ENCODE results near the gene DIAPH2. TPM values are rescaled to one million over a fixed set of nuclear protein-coding genes. Genes with fewer than 3 reads are reported as not detected.

DIAPH2 gene
- total RNA-seq, 8 experiments from 2014 or later = 2.6 to 12.7 (median 3.9) TPM

GRCh38 chrX:97622111-97622510 lies 937.5 kb downstream of the DIAPH2 start:
- ATAC-seq (replicated peaks in 6 of 8) = no peak
- H3K27ac ChIP-seq = no peak overlapping the region
- no peak overlapping the region for H3K4me3 ChIP-seq
- in situ Hi-C loops (cut with MboI; ENCODE audit: low pct_unique_long_range_greater_than_20kb in 2 of 9, low sequenced_read_pairs in 9 of 9, unreplicated experiment in 9 of 9) = no loop called here
- no peaks in the 10 kb centered on the region for H3K4me1 ChIP-seq (replicated peaks in 1 of 2)
- WGBS, 10 experiments = 40 to 100% (median 84%) methylated on average over 1 to 3 of the region's 3 CpGs; no CpG with 5 or more reads in 4 of the 10 experiments

GRCh38 chrX:97628326-97628725 lies 943.7 kb downstream of the DIAPH2 start:
- H3K27ac ChIP-seq = no peak overlapping the region
- ATAC-seq (replicated peaks in 6 of 8) = no peak
- H3K4me1 ChIP-seq (replicated peaks in 1 of 2) = no peaks in the 10 kb centered on the region
- in situ Hi-C loops (cut with MboI; ENCODE audit: low pct_unique_long_range_greater_than_20kb in 2 of 9, low sequenced_read_pairs in 9 of 9, unreplicated experiment in 9 of 9) = no loop called here
- no peak overlapping the region for H3K4me3 ChIP-seq
- 50% methylated on average over 2 of the region's 2 CpGs; no CpG with 5 or more reads in 9 of the 10 experiments for WGBS, 10 experiments

DNA sequence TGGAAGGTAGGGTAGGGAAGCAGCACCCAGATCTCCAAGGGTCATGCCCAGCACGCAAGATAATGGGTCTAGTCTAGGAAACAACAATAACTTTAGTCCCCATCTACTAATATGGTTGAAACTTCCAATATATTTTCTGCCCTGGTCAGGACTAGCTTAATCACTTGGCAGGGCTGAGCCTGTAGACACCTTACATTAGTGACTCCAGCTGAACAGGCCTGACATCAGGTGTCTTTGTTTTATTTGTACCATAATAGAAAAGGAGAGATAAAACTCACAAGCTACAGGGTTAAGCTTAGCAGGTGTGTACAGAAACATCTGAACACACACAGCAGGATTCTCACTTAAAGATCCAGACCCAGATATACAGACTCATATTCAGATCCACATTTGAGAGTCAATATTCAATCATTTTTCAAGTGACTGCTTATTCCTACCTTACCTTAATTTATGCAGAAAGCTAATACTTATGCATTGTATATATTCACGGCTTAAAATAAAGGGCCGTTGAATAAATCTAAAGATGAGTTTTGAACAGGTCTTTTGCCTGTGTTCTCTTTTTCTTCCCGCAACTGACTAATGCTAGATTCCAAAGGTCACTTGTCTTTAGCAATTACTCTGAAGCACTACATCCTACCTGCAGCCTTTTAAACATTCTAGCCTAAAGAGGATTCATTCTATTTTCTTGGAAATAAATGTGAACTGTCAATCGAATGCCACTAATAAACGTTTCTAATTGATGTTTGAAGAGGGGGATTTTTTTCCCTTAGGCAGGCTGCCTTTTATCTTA lies 944.4 kb downstream of the DIAPH2 start:
- Histone ChIP-seq H3K27ac (no peak overlapping the region), H3K4me1 (replicated peaks in 1 of 2) (no peaks in the 10 kb centered on the region), H3K4me3 (no peak overlapping the region)
- in situ Hi-C loops (cut with MboI; ENCODE audit: low pct_unique_long_range_greater_than_20kb in 2 of 9, low sequenced_read_pairs in 9 of 9, unreplicated experiment in 9 of 9) = no loop called here
- ATAC-seq (replicated peaks in 6 of 8) = no peak
- WGBS, 10 experiments = 59 to 100% (median 86%) methylated on average over 2 to 6 of the region's 6 CpGs; no CpG with 5 or more reads in 5 of the 10 experiments

DNA sequence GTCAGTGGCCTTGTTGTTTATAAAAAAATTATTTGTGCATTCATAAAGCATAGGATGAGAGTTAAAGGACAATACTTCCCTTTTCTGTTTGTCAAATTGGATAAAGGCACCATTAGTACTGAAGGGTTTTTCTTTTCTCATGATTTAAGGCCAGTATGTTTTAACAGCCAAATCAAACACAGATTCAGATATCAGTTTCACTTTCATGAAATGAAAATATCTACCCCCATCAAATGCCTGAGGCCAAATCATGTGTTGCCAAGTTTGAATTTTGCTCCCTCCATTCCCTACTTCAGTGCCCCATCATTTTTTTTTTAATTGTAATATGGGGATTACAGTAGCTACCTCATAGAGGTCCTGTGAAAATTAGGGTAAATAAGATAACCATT lies 944.9 kb downstream of the DIAPH2 start:
- no peak for ATAC-seq (replicated peaks in 6 of 8)
- in situ Hi-C loops (cut with MboI; ENCODE audit: low pct_unique_long_range_greater_than_20kb in 2 of 9, low sequenced_read_pairs in 9 of 9, unreplicated experiment in 9 of 9) = no loop called here
- no peak overlapping the region for H3K27ac ChIP-seq
- H3K4me1 ChIP-seq (replicated peaks in 1 of 2) = no peaks in the 10 kb centered on the region
- H3K4me3 ChIP-seq = no peak overlapping the region

- WGBS, 10 experiments = 0 to 100% (median 49%) methylated on average over 1 to 4 of the region's 4 CpGs; no CpG with 5 or more reads in 1 of the 10 experiments
- H3K4me3 ChIP-seq = no peak overlapping the region
- ATAC-seq (replicated peaks in 6 of 8) = no peak
- in situ Hi-C loops (cut with MboI; ENCODE audit: low pct_unique_long_range_greater_than_20kb in 2 of 9, low sequenced_read_pairs in 9 of 9, unreplicated experiment in 9 of 9) = no loop called here
- H3K4me1 ChIP-seq (replicated peaks in 1 of 2) = peaks cover 14 to 25% of the 10 kb centered on the region in 2 donors
- no peak overlapping the region for H3K27ac ChIP-seq
Measured at GRCh38 chrX:97633798-97634197, 949.2 kb downstream of the DIAPH2 start.

- no peak overlapping the region for H3K4me3 ChIP-seq
- H3K27ac ChIP-seq = peak overlapping the region in 1 of 2 donors; percentile 41
- 38 to 62% methylated on average over 4 to 5 of the region's 5 CpGs; no CpG with 5 or more reads in 8 of the 10 experiments for WGBS, 10 experiments
- in situ Hi-C loops (cut with MboI; ENCODE audit: low pct_unique_long_range_greater_than_20kb in 2 of 9, low sequenced_read_pairs in 9 of 9, unreplicated experiment in 9 of 9) = no loop called here
- peaks cover 14 to 31% of the 10 kb centered on the region in 2 donors for H3K4me1 ChIP-seq (replicated peaks in 1 of 2)
- peak in 5 of 8 experiments; percentile 92 to 97 (median 93) for ATAC-seq (replicated peaks in 6 of 8)
Measured at GRCh38 chrX:97636473-97637140, 952.0 kb downstream of the DIAPH2 start.

- WGBS, 10 experiments = 18 to 100% (median 58%) methylated on average over 1 to 2 of the region's 2 CpGs; no CpG with 5 or more reads in 5 of the 10 experiments
- Histone ChIP-seq H3K4me3 (no peak overlapping the region), H3K4me1 (replicated peaks in 1 of 2) (peaks cover 14 to 31% of the 10 kb centered on the region in 2 donors), H3K27ac (no peak overlapping the region)
- in situ Hi-C loops (cut with MboI; ENCODE audit: low pct_unique_long_range_greater_than_20kb in 2 of 9, low sequenced_read_pairs in 9 of 9, unreplicated experiment in 9 of 9) = no loop called here
- no peak for ATAC-seq (replicated peaks in 6 of 8)
Measured at GRCh38 chrX:97637289-97637688, 952.6 kb downstream of the DIAPH2 start.

- Histone ChIP-seq H3K27ac (no peak overlapping the region), H3K4me3 (no peak overlapping the region), H3K4me1 (replicated peaks in 1 of 2) (peaks cover 14 to 31% of the 10 kb centered on the region in 2 donors)
- in situ Hi-C loops (cut with MboI; ENCODE audit: low pct_unique_long_range_greater_than_20kb in 2 of 9, low sequenced_read_pairs in 9 of 9, unreplicated experiment in 9 of 9) = no loop called here
- ATAC-seq (replicated peaks in 6 of 8) = no peak
- 0 to 20% methylated on average over 1 to 2 of the region's 3 CpGs; no CpG with 5 or more reads in 8 of the 10 experiments for WGBS, 10 experiments
Measured at GRCh38 chrX:97638621-97639020, 954.0 kb downstream of the DIAPH2 start.

DNA sequence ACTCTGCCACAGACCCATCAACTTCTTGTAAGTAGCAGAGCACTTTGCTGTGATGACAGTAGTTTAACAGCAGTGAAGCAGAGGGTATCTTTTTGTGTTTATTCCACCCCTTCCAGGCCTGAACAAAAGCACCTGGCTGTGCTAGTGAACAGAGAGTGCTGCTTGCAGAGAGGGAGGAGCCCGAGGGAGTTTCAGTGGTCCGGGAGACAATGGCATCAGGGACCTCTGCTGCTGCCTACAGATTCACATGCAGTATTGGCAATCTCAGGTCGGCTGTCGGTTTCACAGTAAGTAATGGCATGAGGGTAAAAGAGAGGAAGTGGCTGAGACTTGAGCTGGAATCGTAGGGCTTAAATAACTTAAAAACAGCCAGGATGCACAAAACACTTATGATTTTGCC lies 954.9 kb downstream of the DIAPH2 start:
- in situ Hi-C loops (cut with MboI; ENCODE audit: low pct_unique_long_range_greater_than_20kb in 2 of 9, low sequenced_read_pairs in 9 of 9, unreplicated experiment in 9 of 9) = no loop called here
- WGBS, 10 experiments = 0 to 80% (median 8%) methylated on average over 1 to 2 of the region's 5 CpGs; no CpG with 5 or more reads in 7 of the 10 experiments
- Histone ChIP-seq H3K4me3 (no peak overlapping the region), H3K27ac (no peak overlapping the region), H3K4me1 (replicated peaks in 1 of 2) (peaks cover 14 to 31% of the 10 kb centered on the region in 2 donors)
- peak in 5 of 8 experiments; percentile 17 to 73 (median 62) for ATAC-seq (replicated peaks in 6 of 8)

Other genes with a start within 250 kb of the DIAPH2 start
- gene RPA4, start 199.1 kb downstream of the DIAPH2 start, total RNA-seq = under 1 TPM in 7 of 8 experiments, not detected in 1; 0.13 to 0.97 (median 0.24) TPM